GM12801 (cell line): Measurements from ENCODE around the gene CEP170B.

Experiments
- CTCF ChIP-seq: IDR thresholded peaks from one replicate; pipeline ENCODE4 v1.5.1; 2011; ENCODE audit warnings: control low read depth; ENCODE audit not compliant: insufficient read length; ENCODE audit errors: extremely low read depth

The CEP170B gene

GRCh38 chr14:104913435-104913834 is 48.4 kb downstream of the CEP170B start:
- TF ChIP-seq CTCF = no peak

GRCh38 chr14:104917116-104917515 is 52.0 kb downstream of the CEP170B start:
- TF ChIP-seq CTCF = no peak

- TF ChIP-seq CTCF = no peak
These were observed 52.9 kb downstream of the CEP170B start for GRCh38 chr14:104917993-104918392.

GRCh38 chr14:104919993-104920315 is 54.9 kb downstream of the CEP170B start:
- TF ChIP-seq CTCF = no peak

GRCh38 chr14:104923640-104924420 is 58.8 kb downstream of the CEP170B start:
- TF ChIP-seq CTCF = no peak

GRCh38 chr14:104924421-104925213 is 59.5 kb downstream of the CEP170B start, which contains the start of gene PLD4:
Gene PLD4, plus strand, starts transcription at chr14:104924879. Its CDS starts 2,262 bp downstream, at chr14:104927141.
- no peak for TF ChIP-seq CTCF

- TF ChIP-seq CTCF = no peak
These were observed 60.3 kb downstream of the CEP170B start for GRCh38 chr14:104925214-104925854.
